NK-92 (cell line): ENCODE results near the gene KBTBD13.
"Not testable (repeated sequence)": the region's sequence is repeated elsewhere in the genome, so short reads cannot be mapped to it uniquely, and the experiment has no call there.

Source experiments
- DNase-seq: peaks from one replicate; lab custom pipeline; 2025; ENCODE audit not compliant: unreplicated experiment; lab: John Stamatoyannopoulos, UW

Gene KBTBD13

DNA sequence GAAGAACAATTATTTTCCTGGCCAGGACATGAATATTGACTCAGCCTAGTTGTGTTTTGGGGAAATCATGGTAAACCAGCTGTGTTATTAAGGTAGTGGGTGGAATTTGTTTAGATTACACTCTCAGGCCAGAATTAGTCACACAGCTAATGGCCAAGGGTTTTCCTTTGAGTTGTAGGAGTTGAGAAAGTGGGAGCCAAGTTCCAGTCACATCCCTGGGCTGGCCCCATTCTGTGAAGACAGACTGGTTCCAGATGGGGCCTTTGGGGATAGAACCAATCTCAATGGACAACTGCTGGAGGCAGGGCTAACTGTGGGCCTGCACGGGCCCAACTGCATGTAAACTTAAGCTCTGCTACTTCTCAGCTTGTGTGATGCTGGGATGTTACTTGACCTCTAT, 7.4 kb upstream of the KBTBD13 start:
- no peak for DNase-seq

GRCh38 chr15:65069779-65070546, 6.6 kb upstream of the KBTBD13 start:
- no peak for DNase-seq

DNA sequence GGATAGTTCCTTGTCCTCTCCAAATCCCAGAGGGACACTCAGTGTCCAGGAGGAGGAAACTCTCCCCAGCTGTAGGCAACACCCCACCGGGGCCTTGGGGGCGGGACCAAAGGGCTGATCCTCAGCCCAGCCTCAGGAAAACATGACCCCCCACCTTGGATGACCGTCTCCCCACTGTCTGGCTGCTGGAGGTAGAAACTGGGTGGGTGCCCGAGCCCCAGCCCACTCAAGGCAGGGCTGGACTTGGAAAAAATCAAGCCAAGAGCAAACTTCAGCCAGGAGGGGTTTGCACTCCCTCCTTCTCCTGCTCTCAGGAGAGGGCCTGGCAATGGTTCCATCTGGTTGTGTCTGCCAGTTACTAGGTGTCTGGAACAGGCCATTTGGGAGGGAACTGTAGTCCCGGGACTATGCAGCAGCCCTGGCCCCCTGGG, 5.2 kb upstream of the KBTBD13 start:
- no peak for DNase-seq

DNA sequence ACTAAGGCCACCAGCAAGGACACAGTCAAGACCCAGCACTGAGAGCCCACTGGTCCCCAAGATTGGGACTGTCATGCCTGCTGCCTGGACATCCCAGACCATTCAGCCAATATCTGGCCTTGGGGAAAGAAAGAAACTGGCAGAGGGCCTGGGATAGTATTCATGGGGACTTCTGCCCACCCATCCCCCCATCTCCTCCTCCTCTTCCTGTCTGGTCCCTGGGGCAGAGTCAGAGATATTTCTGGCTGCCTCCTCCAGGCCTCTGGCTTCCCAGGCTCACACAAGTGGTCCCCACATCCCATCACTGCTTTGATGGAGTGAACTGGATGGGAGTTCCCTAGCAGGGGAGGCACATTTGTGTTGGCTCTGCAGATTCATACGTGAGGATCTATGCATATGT, 4.5 kb upstream of the KBTBD13 start:
- DNase-seq = no peak

GRCh38 chr15:65072617-65073016, 3.9 kb upstream of the KBTBD13 start:
- no peak for DNase-seq

GRCh38 chr15:65074946-65075345, 1.6 kb upstream of the KBTBD13 start:
- not testable (repeated sequence) for DNase-seq

GRCh38 chr15:65075607-65076395, 745 bp upstream of the KBTBD13 start:
- DNase-seq = not testable (repeated sequence)

DNA sequence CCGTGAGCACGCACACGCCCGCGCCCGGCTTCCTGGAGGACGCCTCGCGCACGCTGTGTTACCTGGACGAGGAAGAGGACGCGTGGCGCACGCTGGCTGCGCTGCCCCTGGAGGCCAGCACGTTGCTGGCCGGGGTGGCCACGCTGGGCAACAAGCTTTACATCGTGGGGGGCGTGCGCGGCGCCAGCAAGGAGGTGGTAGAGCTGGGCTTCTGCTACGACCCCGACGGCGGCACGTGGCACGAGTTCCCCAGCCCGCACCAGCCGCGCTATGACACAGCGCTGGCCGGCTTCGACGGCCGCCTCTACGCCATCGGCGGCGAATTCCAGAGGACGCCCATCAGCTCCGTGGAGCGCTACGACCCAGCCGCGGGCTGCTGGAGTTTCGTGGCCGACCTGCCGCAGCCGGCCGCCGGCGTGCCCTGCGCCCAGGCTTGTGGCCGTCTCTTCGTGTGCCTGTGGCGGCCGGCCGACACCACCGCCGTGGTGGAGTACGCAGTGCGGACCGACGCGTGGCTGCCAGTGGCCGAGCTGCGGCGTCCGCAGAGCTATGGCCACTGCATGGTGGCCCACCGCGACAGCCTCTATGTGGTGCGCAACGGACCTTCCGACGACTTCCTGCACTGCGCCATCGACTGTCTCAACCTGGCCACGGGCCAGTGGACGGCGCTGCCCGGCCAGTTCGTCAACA, 890 bp downstream of the KBTBD13 start:
- DNase-seq = no peak

- DNase-seq = no peak
Observed at GRCh38 chr15:65077981-65078352, 1.4 kb downstream of the KBTBD13 start.

DNA sequence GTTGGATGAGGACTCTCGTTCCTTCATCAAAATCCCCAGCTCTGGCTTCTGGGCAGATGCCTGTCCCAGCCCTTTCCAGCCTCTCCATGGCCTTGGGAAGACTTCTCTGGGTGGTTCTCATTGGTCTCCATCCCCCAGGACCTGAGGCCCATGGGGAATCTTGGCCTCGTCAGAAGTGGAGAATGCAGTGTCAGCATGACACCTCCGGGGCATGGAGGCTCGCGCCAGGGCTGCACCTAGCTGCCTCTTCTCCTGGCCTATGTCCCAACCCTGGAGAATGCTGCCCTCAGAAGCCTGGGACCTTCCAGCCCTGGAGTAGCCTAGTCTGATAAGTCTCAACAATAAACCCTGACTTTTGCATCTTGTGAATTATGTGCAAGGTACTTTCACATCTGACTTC, 3.0 kb downstream of the KBTBD13 start:
- DNase-seq = no peak

- no peak for DNase-seq
Observed at GRCh38 chr15:65081270-65081669, 4.7 kb downstream of the KBTBD13 start.

- no peak for DNase-seq
Observed at GRCh38 chr15:65081758-65082157, 5.2 kb downstream of the KBTBD13 start.

GRCh38 chr15:65082303-65082953, 5.9 kb downstream of the KBTBD13 start:
- DNase-seq = no peak

GRCh38 chr15:65083262-65083701, 6.7 kb downstream of the KBTBD13 start:
- DNase-seq = no peak

GRCh38 chr15:65084500-65085206, 8.1 kb downstream of the KBTBD13 start:
- no peak for DNase-seq

DNA sequence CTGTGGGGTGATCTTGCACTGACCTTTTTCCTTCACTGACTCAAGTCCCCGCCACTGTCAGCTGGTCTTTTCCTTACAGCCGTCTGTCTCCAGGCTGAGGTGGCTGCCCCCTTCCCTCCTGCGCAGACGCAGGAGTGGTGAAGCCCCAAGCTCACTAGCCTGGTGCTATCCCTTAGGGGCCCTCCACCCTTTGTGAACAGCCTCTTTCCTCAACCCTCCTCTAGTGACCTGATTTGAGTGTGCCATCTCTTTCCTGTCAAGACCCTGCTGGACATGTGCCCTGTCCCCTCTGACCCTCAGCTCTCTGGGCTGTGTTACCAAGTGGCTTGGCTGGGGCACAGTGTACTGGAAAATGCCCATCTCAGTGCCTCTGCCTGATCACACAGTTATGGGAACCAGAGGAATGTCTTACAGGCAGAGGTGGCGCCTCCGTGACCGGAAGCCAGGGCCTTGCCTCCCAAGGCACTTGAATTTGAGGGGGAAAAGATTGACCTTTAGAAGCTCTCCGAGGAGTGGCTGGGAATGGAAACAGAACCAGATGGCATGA, 8.7 kb downstream of the KBTBD13 start:
- no peak for DNase-seq

GRCh38 chr15:65085990-65086679, 9.6 kb downstream of the KBTBD13 start:
- DNase-seq = no peak

DNA sequence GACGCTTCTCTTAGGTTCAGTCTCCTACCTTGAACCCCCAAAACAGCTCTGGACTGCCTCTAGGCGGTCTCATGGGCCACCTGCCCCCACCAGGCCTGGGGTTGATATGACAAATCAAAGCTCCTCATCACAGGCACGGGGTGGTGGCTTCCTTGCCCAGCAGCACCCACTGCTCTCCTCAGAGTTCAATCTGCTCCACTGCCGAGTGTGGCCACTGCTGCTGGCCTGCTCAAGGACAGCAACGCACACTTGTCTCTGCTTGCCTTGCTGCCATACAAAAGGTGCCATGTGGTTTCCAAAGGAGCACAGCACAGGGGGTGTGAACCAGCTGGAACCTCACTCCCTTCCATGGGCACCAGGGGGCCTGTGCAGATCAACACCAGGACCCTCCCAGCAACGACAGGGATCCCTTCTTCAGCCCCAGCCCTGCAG, 10.2 kb downstream of the KBTBD13 start:
- no peak for DNase-seq

DNA sequence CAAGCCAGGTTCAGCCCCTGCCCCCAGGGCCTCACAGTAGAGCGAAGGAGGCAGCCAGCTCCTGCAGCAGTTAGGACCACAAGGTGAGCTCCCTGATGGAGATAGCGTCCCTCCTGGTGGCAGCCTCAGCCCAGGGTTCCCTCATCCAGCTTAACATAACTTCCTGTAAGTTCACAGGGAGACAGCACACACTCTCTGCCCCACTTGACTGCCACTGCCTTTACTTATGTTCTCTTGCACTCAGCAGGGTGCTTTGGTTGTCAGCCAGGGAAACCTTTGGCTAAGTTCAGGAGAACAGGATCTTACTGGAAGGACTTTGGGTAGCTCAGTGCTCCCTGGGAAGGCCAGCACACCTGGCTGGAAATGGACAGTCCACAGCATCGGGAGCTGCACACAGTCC, 10.9 kb downstream of the KBTBD13 start:
- no peak for DNase-seq
